Measurements from ENCODE around the gene ARHGAP20.

DNA sequence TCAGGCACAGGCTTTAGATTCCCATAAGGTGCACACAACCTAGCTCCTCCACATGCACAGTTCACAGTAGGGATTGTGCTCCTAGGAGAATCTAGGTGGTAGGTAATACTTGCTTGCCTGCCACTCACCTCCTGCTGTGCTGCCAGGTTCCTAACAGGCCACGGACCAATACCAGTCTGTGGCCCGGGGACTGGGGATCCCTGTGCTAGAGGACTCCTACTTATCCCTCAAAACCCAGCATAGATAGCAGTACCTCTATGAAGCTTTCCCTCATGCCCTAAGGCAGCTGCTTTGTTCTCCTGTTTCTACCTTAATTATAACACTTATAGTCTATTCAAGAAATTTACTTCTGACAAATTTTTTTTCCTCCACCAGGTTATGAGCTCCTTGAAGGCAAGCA lies 36.7 kb downstream of the ARHGAP20 start:
- TF ChIP-seq, protein P1, sequence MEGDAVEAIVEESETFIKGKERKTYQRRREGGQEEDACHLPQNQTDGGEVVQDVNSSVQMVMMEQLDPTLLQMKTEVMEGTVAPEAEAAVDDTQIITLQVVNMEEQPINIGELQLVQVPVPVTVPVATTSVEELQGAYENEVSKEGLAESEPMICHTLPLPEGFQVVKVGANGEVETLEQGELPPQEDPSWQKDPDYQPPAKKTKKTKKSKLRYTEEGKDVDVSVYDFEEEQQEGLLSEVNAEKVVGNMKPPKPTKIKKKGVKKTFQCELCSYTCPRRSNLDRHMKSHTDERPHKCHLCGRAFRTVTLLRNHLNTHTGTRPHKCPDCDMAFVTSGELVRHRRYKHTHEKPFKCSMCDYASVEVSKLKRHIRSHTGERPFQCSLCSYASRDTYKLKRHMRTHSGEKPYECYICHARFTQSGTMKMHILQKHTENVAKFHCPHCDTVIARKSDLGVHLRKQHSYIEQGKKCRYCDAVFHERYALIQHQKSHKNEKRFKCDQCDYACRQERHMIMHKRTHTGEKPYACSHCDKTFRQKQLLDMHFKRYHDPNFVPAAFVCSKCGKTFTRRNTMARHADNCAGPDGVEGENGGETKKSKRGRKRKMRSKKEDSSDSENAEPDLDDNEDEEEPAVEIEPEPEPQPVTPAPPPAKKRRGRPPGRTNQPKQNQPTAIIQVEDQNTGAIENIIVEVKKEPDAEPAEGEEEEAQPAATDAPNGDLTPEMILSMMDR (IDR thresholded peaks at IDR 0.05 in 4 of 5, conservative IDR thresholded peaks at IDR 0.05 in 1 of 5) = no peak
- TF ChIP-seq POLR2A (IDR thresholded peaks at IDR 0.05) = no peak
